B cell (primary cell): ENCODE measurements around the gene GHR. TPM values are rescaled to one million over a fixed set of nuclear protein-coding genes. Genes with fewer than 3 reads are reported as not detected.

Experiments used
- ATAC-seq: fragments of 200-7000 bp; cut with Tn5 transposase; one replicate; pipeline ENCODE4 v1.10.0; 2021; ENCODE audit warnings: low read depth, mild to moderate bottlenecking, moderate number of reproducible peaks, moderate library complexity
- CTCF ChIA-PET: fragments of 350-600 bp; sonication (Branson Sonifier 250); formaldehyde crosslinking; loops from one replicate; lab custom pipeline; 2021; ENCODE audit warnings: antibody characterized with exemption, inconsistent platforms; lab: Charles Lee
- POLR2A ChIA-PET: fragments of 350-600 bp; sonication (Branson Sonifier 250); formaldehyde crosslinking; loops from one replicate; lab custom pipeline; 2021; ENCODE audit warnings: antibody characterized with exemption; lab: Charles Lee
- DNase-seq: peaks from one replicate; pipeline ENCODE4 v3.0.0; 2013
- H2AFZ ChIP-seq: 2 replicates; pipeline ENCODE4 v1.6.1; 2012; ENCODE audit warnings: mild to moderate bottlenecking, low read depth, low read length; ENCODE audit not compliant: insufficient read depth, poor library complexity, severe bottlenecking
- H3K27ac ChIP-seq, 2 donors: 1 replicate in 1 of 2; 2 replicates in 1 of 2; pipeline ENCODE4 v1.5.1; 2012 to 2013; ENCODE audit warnings: low read length in 2 of 2, mild to moderate bottlenecking in 2 of 2, moderate library complexity in 1 of 2
- H3K27me3 ChIP-seq, 4 experiments: fragments of 200-600 bp in 1 of 4; sonication (generic) in 1 of 4; replicated peaks in 1 of 4; 1 replicate in 2 of 4; 2 replicates in 2 of 4; pipeline versions ENCODE4 v1.6.1 to v1.7.0; 2013 to 2016; ENCODE audit warnings: low read length in 3 of 4, mild to moderate bottlenecking in 2 of 4, mixed read lengths in 1 of 4, moderate library complexity in 1 of 4; ENCODE audit not compliant: insufficient read depth in 4 of 4, control insufficient read depth in 3 of 4; ENCODE audit errors: control extremely low read depth in 1 of 4
- H3K36me3 ChIP-seq, 2 experiments: replicated peaks in 1 of 2; 1 replicate in 1 of 2; 2 replicates in 1 of 2; pipeline versions ENCODE4 v1.6.1 to v1.7.1; 2013; ENCODE audit warnings: low read length in 1 of 2; ENCODE audit not compliant: insufficient read depth in 2 of 2, control insufficient read depth in 1 of 2; ENCODE audit errors: control extremely low read depth in 1 of 2, extremely low read depth in 1 of 2
- H3K4me1 ChIP-seq, 2 donors: fragments of 200-600 bp in 1 of 2; sonication (generic) in 1 of 2; 1 replicate in 1 of 2; 2 replicates in 1 of 2; pipeline versions ENCODE4 v1.5.1 to v1.6.1; 2013 to 2017; ENCODE audit warnings: low read length in 2 of 2; ENCODE audit not compliant: control insufficient read depth in 2 of 2, insufficient read depth in 2 of 2
- H3K4me2 ChIP-seq: replicated peaks from 2 replicates; pipeline ENCODE3; 2012; ENCODE audit warnings: mild to moderate bottlenecking, low read depth, low read length; ENCODE audit not compliant: poor library complexity, severe bottlenecking
- H3K4me3 ChIP-seq, 5 experiments: fragments of 200-600 bp in 1 of 5; sonication (generic) in 1 of 5; 1 replicate in 3 of 5; 2 replicates in 2 of 5; pipeline versions ENCODE4 v1.5.1 to v1.7.0; 2011 to 2016; ENCODE audit warnings: low read length in 4 of 5, mild to moderate bottlenecking in 4 of 5, low read depth in 2 of 5, control low read depth in 1 of 5, moderate library complexity in 1 of 5; ENCODE audit not compliant: insufficient read depth in 1 of 5; ENCODE audit errors: control extremely low read depth in 1 of 5, extremely low read depth in 1 of 5
- H3K79me2 ChIP-seq: fragments of 200-600 bp; sonication (generic); one replicate; pipeline ENCODE4 v1.6.0; 2016; ENCODE audit warnings: low read length; ENCODE audit not compliant: control insufficient read depth, insufficient read depth
- H3K9ac ChIP-seq: fragments of 200-600 bp; sonication (generic); 2 replicates; pipeline ENCODE4 v1.6.1; 2017; ENCODE audit warnings: mild to moderate bottlenecking, low read length, moderate library complexity
- H3K9me3 ChIP-seq, 3 donors: one replicate each; pipeline versions ENCODE4 v1.6.1 to v1.7.1; 2013; ENCODE audit warnings: low read length in 2 of 3; ENCODE audit not compliant: control insufficient read depth in 2 of 3, insufficient read depth in 1 of 3; ENCODE audit errors: control extremely low read depth in 1 of 3
- H4K20me1 ChIP-seq: 2 replicates; pipeline ENCODE4 v1.6.0; 2012; ENCODE audit warnings: mild to moderate bottlenecking, low read length; ENCODE audit not compliant: insufficient read depth, control insufficient read depth, poor library complexity, severe bottlenecking
- H3K27ac Mint-ChIP-seq: one replicate; pipeline ENCODE4 v1.8.0; 2021; ENCODE audit warnings: mixed read lengths
- H3K27me3 Mint-ChIP-seq: one replicate; pipeline ENCODE4 v1.8.0; 2021; ENCODE audit warnings: mixed read lengths
- H3K4me1 Mint-ChIP-seq: one replicate; pipeline ENCODE4 v1.8.0; 2021; ENCODE audit warnings: mixed read lengths
- H3K4me3 Mint-ChIP-seq: one replicate; pipeline ENCODE4 v1.8.0; 2021; ENCODE audit warnings: mixed read lengths
- H3K9me3 Mint-ChIP-seq: one replicate; pipeline ENCODE4 v1.8.0; 2022; ENCODE audit warnings: mixed read lengths; ENCODE audit not compliant: insufficient read depth
- EZH2 ChIP-seq: IDR thresholded peaks from 2 replicates; pipeline ENCODE4 v1.6.1; 2012; ENCODE audit warnings: borderline replicate concordance, low read depth, mild to moderate bottlenecking, moderate library complexity, low read length; ENCODE audit not compliant: insufficient read depth, poor library complexity, severe bottlenecking
- WGBS: methylation state at CpG from one replicate; pipeline ENCODE4 v1.1.5; 2013; ENCODE audit warnings: missing lambda C conversion rate; ENCODE audit not compliant: insufficient coverage; 5-methylcytosine and 5-hydroxymethylcytosine counted together
- intact Hi-C: fragments of 100-400 bp; cut with micrococcal nuclease; formaldehyde crosslinking; loops from one replicate; pipeline ENCODE4 v1.10.0; 2022
- polyA plus RNA-seq: library from polyadenylated mRNA; depleted of rRNA; stranded (reverse); fragments of >200 nt; gene quantifications from 2 replicates; pipeline ENCODE4 v1.2.3, GENCODE V29; 2012
- total RNA-seq, 2 donors: library from RNA; stranded (reverse); fragments of 120-200 nt in 1 of 2; gene quantifications; 1 replicate in 1 of 2; 2 replicates in 1 of 2; pipeline versions ENCODE4 v1.2.3 to v1.2.4, GENCODE V29; 2013 to 2022
- TF ChIP-seq, protein P1 (sequence below): fragments of 200-600 bp; IDR thresholded peaks from one replicate; pipeline ENCODE4 v1.8.0; 2022; ENCODE audit warnings: antibody characterized with exemption, mild to moderate bottlenecking

Gene GHR
- total and polyA plus RNA-seq, 2 donors (not counting 1 experiment from before 2014, with no cell fraction given) = not detected

DNA sequence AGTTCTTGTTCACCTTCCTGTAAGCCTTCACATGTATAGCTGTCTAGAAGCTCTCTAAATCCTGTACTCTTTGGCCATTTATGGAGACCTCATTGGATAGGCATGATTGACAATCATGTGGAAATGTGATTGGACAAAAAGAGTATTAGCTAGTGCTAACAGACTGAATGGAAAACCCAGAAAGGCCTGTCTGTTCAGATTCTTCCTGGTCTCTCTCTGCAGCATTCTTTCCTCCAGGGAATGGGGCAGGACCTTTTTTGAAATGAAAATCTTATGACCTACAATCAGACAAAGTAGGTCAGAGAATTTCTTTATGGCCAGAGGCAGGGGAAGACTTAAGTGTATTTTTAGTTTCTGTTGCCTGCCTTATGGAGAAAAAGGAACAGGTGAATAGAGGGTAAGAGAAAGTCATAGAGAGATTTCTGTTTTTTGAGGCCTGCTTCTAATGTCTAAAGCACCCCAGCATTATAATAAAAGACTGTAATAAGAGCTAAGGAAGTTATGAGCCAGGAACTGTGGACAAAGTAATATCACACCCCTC is 181.0 kb downstream of the GHR start:
- TF ChIP-seq, protein P1, sequence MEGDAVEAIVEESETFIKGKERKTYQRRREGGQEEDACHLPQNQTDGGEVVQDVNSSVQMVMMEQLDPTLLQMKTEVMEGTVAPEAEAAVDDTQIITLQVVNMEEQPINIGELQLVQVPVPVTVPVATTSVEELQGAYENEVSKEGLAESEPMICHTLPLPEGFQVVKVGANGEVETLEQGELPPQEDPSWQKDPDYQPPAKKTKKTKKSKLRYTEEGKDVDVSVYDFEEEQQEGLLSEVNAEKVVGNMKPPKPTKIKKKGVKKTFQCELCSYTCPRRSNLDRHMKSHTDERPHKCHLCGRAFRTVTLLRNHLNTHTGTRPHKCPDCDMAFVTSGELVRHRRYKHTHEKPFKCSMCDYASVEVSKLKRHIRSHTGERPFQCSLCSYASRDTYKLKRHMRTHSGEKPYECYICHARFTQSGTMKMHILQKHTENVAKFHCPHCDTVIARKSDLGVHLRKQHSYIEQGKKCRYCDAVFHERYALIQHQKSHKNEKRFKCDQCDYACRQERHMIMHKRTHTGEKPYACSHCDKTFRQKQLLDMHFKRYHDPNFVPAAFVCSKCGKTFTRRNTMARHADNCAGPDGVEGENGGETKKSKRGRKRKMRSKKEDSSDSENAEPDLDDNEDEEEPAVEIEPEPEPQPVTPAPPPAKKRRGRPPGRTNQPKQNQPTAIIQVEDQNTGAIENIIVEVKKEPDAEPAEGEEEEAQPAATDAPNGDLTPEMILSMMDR = no peak
- TF ChIP-seq EZH2 = no peak
- peaks cover 19% of the 10 kb centered on the region for H3K27me3 Mint-ChIP-seq
- H3K4me3 Mint-ChIP-seq = no peak overlapping the region
- Histone ChIP-seq H4K20me1 (no peaks in the 10 kb centered on the region), H3K27ac (no peak overlapping the region), H3K4me1 (peaks cover 0 to 3% of the 10 kb centered on the region in 2 donors), H3K9ac (no peak overlapping the region), H3K79me2 (no peaks in the 10 kb centered on the region), H2AFZ (no peak overlapping the region), H3K4me3 (no peak overlapping the region), H3K27me3 (peaks cover 0 to under 1% (median 0%) of the 10 kb centered on the region in 4 experiments), H3K4me2 (no peak overlapping the region), H3K9me3 (peaks cover 0 to 1% (median 0%) of the 10 kb centered on the region in 3 donors), H3K36me3 (no peaks in the 10 kb centered on the region)
- ATAC-seq (no peak), DNase-seq (no peak)
- H3K27ac Mint-ChIP-seq = no peak overlapping the region
- CTCF ChIA-PET = interaction anchor here (0.7 to 2.4 kb wide), 3 partner anchors 14 to 32 kb away, joined by 3 to 10 read pairs (median 3); no protein-coding TSS in a partner anchor
- intact Hi-C loops = no loop called here
- POLR2A ChIA-PET = no interaction called here
- no peaks in the 10 kb centered on the region for H3K9me3 Mint-ChIP-seq
- no peaks in the 10 kb centered on the region for H3K4me1 Mint-ChIP-seq

DNA sequence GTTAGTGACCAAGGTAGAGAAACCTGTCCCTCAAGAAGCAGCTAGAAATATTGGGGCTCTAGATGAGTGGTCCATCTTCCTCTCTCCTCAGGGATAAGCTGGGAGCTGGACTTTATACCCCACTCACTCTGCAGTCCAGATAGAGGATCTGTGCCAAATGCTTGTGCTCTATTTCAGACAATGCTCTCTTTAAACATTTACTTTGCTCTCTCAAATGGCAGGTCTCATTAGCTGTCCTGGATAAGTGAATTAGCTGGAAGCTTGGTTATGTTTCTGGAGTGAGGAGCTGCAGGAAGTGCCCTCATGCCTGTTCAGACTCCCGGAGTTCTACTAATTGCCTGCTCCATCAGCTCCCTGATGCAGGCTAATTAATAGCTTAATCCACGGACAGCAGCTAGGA is 182.3 kb downstream of the GHR start:
- ChIA-PET POLR2A (no interaction called here), CTCF (interaction anchor here (1.0 to 2.4 kb wide), 2 partner anchors 22 to 31 kb away, joined by 3 to 10 read pairs; no protein-coding TSS in a partner anchor)
- Histone ChIP-seq H3K4me2 (no peak overlapping the region), H3K27ac (no peak overlapping the region), H2AFZ (no peak overlapping the region), H4K20me1 (no peaks in the 10 kb centered on the region), H3K4me1 (peaks cover 0 to under 1% of the 10 kb centered on the region in 2 donors), H3K4me3 (no peak overlapping the region), H3K36me3 (no peaks in the 10 kb centered on the region), H3K9ac (no peak overlapping the region), H3K79me2 (no peaks in the 10 kb centered on the region), H3K9me3 (peaks cover 0 to 3% (median 0%) of the 10 kb centered on the region in 3 donors), H3K27me3 (peaks cover 0 to 3% (median 0%) of the 10 kb centered on the region in 4 experiments)
- intact Hi-C loops = no loop called here
- TF ChIP-seq, protein P1 = no peak
- TF ChIP-seq EZH2 = no peak
- ATAC-seq = no peak
- peaks cover 28% of the 10 kb centered on the region for H3K27me3 Mint-ChIP-seq
- H3K4me1 Mint-ChIP-seq = no peaks in the 10 kb centered on the region
- 67% methylated on average over 1 of the region's 2 CpGs for WGBS
- no peak overlapping the region for H3K27ac Mint-ChIP-seq
- DNase-seq = no peak
- no peak overlapping the region for H3K4me3 Mint-ChIP-seq
- H3K9me3 Mint-ChIP-seq = no peaks in the 10 kb centered on the region
